Karpas-422 (cell line): ENCODE measurements around the gene CELF4. TPM values are rescaled to one million over a fixed set of nuclear protein-coding genes. Genes with fewer than 3 reads are reported as not detected.

Experiments used
- DNase-seq: peaks from one replicate; pipeline ENCODE4 v3.0.0-alpha.2; 2015
- H2AFZ ChIP-seq: fragments of 200-600 bp; sonication (generic); 2 replicates; pipeline ENCODE4 v1.6.1; 2014; ENCODE audit warnings: antibody characterized with exemption, low read length, mixed read lengths
- H3K27ac ChIP-seq: fragments of 200-600 bp; sonication (generic); 2 replicates; pipeline ENCODE4 v1.5.1; 2014; ENCODE audit warnings: mild to moderate bottlenecking, low read length, moderate library complexity
- H3K27me3 ChIP-seq: fragments of 200-600 bp; sonication (generic); 2 replicates; pipeline ENCODE4 v1.6.1; 2014; ENCODE audit warnings: low read length, mixed read lengths
- H3K36me3 ChIP-seq: fragments of 200-600 bp; sonication (generic); 2 replicates; pipeline ENCODE4 v1.6.1; 2014; ENCODE audit warnings: low read length, mixed read lengths; ENCODE audit not compliant: insufficient read depth
- H3K4me1 ChIP-seq: fragments of 200-600 bp; sonication (generic); 2 replicates; pipeline ENCODE4 v1.6.1; 2014; ENCODE audit warnings: mild to moderate bottlenecking, low read length, mixed read lengths
- H3K4me2 ChIP-seq: fragments of 200-600 bp; sonication (generic); 2 replicates; pipeline ENCODE4 v1.6.1; 2014; ENCODE audit warnings: low read length, low read depth, mild to moderate bottlenecking; ENCODE audit not compliant: poor library complexity, severe bottlenecking
- H3K4me3 ChIP-seq: fragments of 200-600 bp; sonication (generic); 2 replicates; pipeline ENCODE4 v1.5.1; 2014; ENCODE audit warnings: mild to moderate bottlenecking, antibody characterized with exemption, low read length, mixed read lengths
- H3K79me2 ChIP-seq: fragments of 200-600 bp; sonication (generic); 2 replicates; pipeline ENCODE4 v1.6.1; 2014; ENCODE audit warnings: mild to moderate bottlenecking, low read length, mixed read lengths
- H3K9ac ChIP-seq: fragments of 200-600 bp; sonication (generic); 2 replicates; pipeline ENCODE4 v1.6.0; 2014; ENCODE audit warnings: low read length
- H3K9me2 ChIP-seq: fragments of 200-600 bp; sonication (generic), shearing (Covaris generic); replicated peaks from 2 replicates; pipeline ENCODE4 v1.6.0; 2014; ENCODE audit warnings: mild to moderate bottlenecking, low read length, moderate library complexity; ENCODE audit not compliant: insufficient read depth
- H3K9me3 ChIP-seq: fragments of 300-700, 200-600 bp; sonication (generic); 2 replicates; pipeline ENCODE4 v1.6.1; 2014; ENCODE audit warnings: low read length, mixed read lengths
- H4K20me1 ChIP-seq: fragments of 200-600 bp; sonication (generic); 2 replicates; pipeline ENCODE4 v1.6.1; 2014; ENCODE audit warnings: mild to moderate bottlenecking, antibody characterized with exemption, low read length, low read depth; ENCODE audit not compliant: insufficient read depth
- total RNA-seq: library from RNA; depleted of rRNA; stranded (reverse); fragments of >200 nt; shearing (Covaris generic); gene quantifications from 2 replicates; pipeline ENCODE4 v1.2.3, GENCODE V29; 2014; ENCODE audit warnings: low replicate concordance

Gene CELF4
- total RNA-seq, 1 experiment from 2014 or later, result not detected

- peaks cover 10% of the 10 kb centered on the region for H3K4me1 ChIP-seq
- no peaks in the 10 kb centered on the region for H3K27me3 ChIP-seq
- no peaks in the 10 kb centered on the region for H3K36me3 ChIP-seq
- H3K9me3 ChIP-seq, result no peaks in the 10 kb centered on the region
- no peak overlapping the region for H3K27ac ChIP-seq
- H4K20me1 ChIP-seq, result no peaks in the 10 kb centered on the region
- no peaks in the 10 kb centered on the region for H3K79me2 ChIP-seq
- H3K9me2 ChIP-seq, result no peaks in the 10 kb centered on the region
- no peak overlapping the region for H2AFZ ChIP-seq
- DNase-seq, result no peak
- H3K4me2 ChIP-seq, result no peak overlapping the region
- no peak overlapping the region for H3K9ac ChIP-seq
- no peak overlapping the region for H3K4me3 ChIP-seq
Measured at GRCh38 chr18:37264956-37265355, 300.6 kb downstream of the CELF4 start.

GRCh38 chr18:37261988-37262387 lies 303.6 kb downstream of the CELF4 start:
- no peak for DNase-seq
- no peak overlapping the region for H3K9ac ChIP-seq
- H4K20me1 ChIP-seq, result no peaks in the 10 kb centered on the region
- no peak overlapping the region for H3K4me2 ChIP-seq
- H3K9me3 ChIP-seq, result no peaks in the 10 kb centered on the region
- no peaks in the 10 kb centered on the region for H3K36me3 ChIP-seq
- no peaks in the 10 kb centered on the region for H3K79me2 ChIP-seq
- no peaks in the 10 kb centered on the region for H3K9me2 ChIP-seq
- no peak overlapping the region for H3K27ac ChIP-seq
- H2AFZ ChIP-seq, result no peak overlapping the region
- no peak overlapping the region for H3K4me3 ChIP-seq
- H3K4me1 ChIP-seq, result no peaks in the 10 kb centered on the region
- no peaks in the 10 kb centered on the region for H3K27me3 ChIP-seq

- no peak overlapping the region for H3K27ac ChIP-seq
- H4K20me1 ChIP-seq, result no peaks in the 10 kb centered on the region
- no peaks in the 10 kb centered on the region for H3K4me1 ChIP-seq
- no peak overlapping the region for H2AFZ ChIP-seq
- no peak overlapping the region for H3K9ac ChIP-seq
- H3K9me3 ChIP-seq, result no peaks in the 10 kb centered on the region
- DNase-seq, result no peak
- H3K27me3 ChIP-seq, result no peaks in the 10 kb centered on the region
- H3K36me3 ChIP-seq, result no peaks in the 10 kb centered on the region
- H3K79me2 ChIP-seq, result no peaks in the 10 kb centered on the region
- no peak overlapping the region for H3K4me2 ChIP-seq
- no peaks in the 10 kb centered on the region for H3K9me2 ChIP-seq
- no peak overlapping the region for H3K4me3 ChIP-seq
Measured at GRCh38 chr18:37261246-37261840, 304.3 kb downstream of the CELF4 start.

GRCh38 chr18:37260367-37261093 lies 305.1 kb downstream of the CELF4 start:
- no peaks in the 10 kb centered on the region for H3K36me3 ChIP-seq
- H4K20me1 ChIP-seq, result no peaks in the 10 kb centered on the region
- no peak for DNase-seq

GRCh38 chr18:37259711-37260110 lies 305.9 kb downstream of the CELF4 start:
- Histone ChIP-seq H3K36me3 (no peaks in the 10 kb centered on the region), H3K79me2 (no peaks in the 10 kb centered on the region), H3K9me2 (no peaks in the 10 kb centered on the region), H4K20me1 (no peaks in the 10 kb centered on the region), H3K9me3 (no peaks in the 10 kb centered on the region), H3K4me1 (no peaks in the 10 kb centered on the region), H3K4me3 (no peak overlapping the region), H3K27me3 (no peaks in the 10 kb centered on the region), H2AFZ (no peak overlapping the region), H3K27ac (no peak overlapping the region), H3K4me2 (no peak overlapping the region), H3K9ac (no peak overlapping the region)
- no peak for DNase-seq

More at GRCh38 chr18:37260367-37261093, 305.1 kb downstream of the CELF4 start:
- no peak overlapping the region for H3K4me3 ChIP-seq
- H3K79me2 ChIP-seq, result no peaks in the 10 kb centered on the region
- no peak overlapping the region for H3K9ac ChIP-seq
- no peaks in the 10 kb centered on the region for H3K9me2 ChIP-seq
- no peaks in the 10 kb centered on the region for H3K27me3 ChIP-seq
- no peak overlapping the region for H2AFZ ChIP-seq
- no peaks in the 10 kb centered on the region for H3K9me3 ChIP-seq
- no peaks in the 10 kb centered on the region for H3K4me1 ChIP-seq
- no peak overlapping the region for H3K4me2 ChIP-seq
- H3K27ac ChIP-seq, result no peak overlapping the region

GRCh38 chr18:37258819-37259218 lies 306.8 kb downstream of the CELF4 start:
- no peaks in the 10 kb centered on the region for H3K27me3 ChIP-seq
- no peak for DNase-seq

GRCh38 chr18:37258131-37258530 lies 307.5 kb downstream of the CELF4 start:
- Histone ChIP-seq H3K9ac (no peak overlapping the region), H3K9me3 (no peaks in the 10 kb centered on the region), H3K4me2 (no peak overlapping the region), H3K4me1 (no peaks in the 10 kb centered on the region), H4K20me1 (no peaks in the 10 kb centered on the region), H3K79me2 (no peaks in the 10 kb centered on the region), H3K27ac (no peak overlapping the region), H3K27me3 (no peaks in the 10 kb centered on the region), H3K4me3 (no peak overlapping the region), H3K9me2 (no peaks in the 10 kb centered on the region), H3K36me3 (no peaks in the 10 kb centered on the region), H2AFZ (no peak overlapping the region)
- no peak for DNase-seq

More at GRCh38 chr18:37258819-37259218, 306.8 kb downstream of the CELF4 start:
- Histone ChIP-seq H3K27ac (no peak overlapping the region), H2AFZ (no peak overlapping the region), H3K36me3 (no peaks in the 10 kb centered on the region), H3K9me2 (no peaks in the 10 kb centered on the region), H3K79me2 (no peaks in the 10 kb centered on the region), H3K4me2 (no peak overlapping the region), H3K4me3 (no peak overlapping the region), H3K9ac (no peak overlapping the region), H3K9me3 (no peaks in the 10 kb centered on the region), H4K20me1 (no peaks in the 10 kb centered on the region), H3K4me1 (no peaks in the 10 kb centered on the region)

- no peaks in the 10 kb centered on the region for H3K27me3 ChIP-seq
- no peak overlapping the region for H3K4me2 ChIP-seq
- H3K4me3 ChIP-seq, result no peak overlapping the region
- no peaks in the 10 kb centered on the region for H3K9me3 ChIP-seq
- DNase-seq, result no peak
- H3K27ac ChIP-seq, result no peak overlapping the region
- H4K20me1 ChIP-seq, result no peaks in the 10 kb centered on the region
- H3K9me2 ChIP-seq, result no peaks in the 10 kb centered on the region
- no peaks in the 10 kb centered on the region for H3K4me1 ChIP-seq
- H3K9ac ChIP-seq, result no peak overlapping the region
- H2AFZ ChIP-seq, result no peak overlapping the region
- H3K79me2 ChIP-seq, result no peaks in the 10 kb centered on the region
- no peaks in the 10 kb centered on the region for H3K36me3 ChIP-seq
Measured at GRCh38 chr18:37254973-37255372, 310.6 kb downstream of the CELF4 start.
